Stomach (tissue), 4 donors: ENCODE results near the gene CDC14B.
"Not testable (repeated sequence)": the region's sequence is repeated elsewhere in the genome, so short reads cannot be mapped to it uniquely, and the experiment has no call there.

ENCODE experiments used
- CTCF ChIP-seq, 7 experiments: fragments of 450-650 bp in 4 of 7; fragments of 200-600 bp in 3 of 7; sonication (generic) in 3 of 7; IDR thresholded peaks; one replicate each; pipeline ENCODE4 v1.5.1; 2016 to 2019; ENCODE audit warnings: antibody characterized with exemption in 7 of 7, control low read depth in 2 of 7, mild to moderate bottlenecking in 1 of 7
- EP300 ChIP-seq: sonication (generic); formaldehyde crosslinking; IDR thresholded peaks from one replicate; pipeline ENCODE4 v1.6.1; 2017; ENCODE audit warnings: antibody characterized with exemption
- POLR2A ChIP-seq, 4 donors: fragments of 450-650 bp; IDR thresholded peaks; one replicate each; pipeline ENCODE4 v1.6.1; 2016; ENCODE audit warnings: antibody characterized with exemption in 4 of 4, control low read depth in 2 of 4, mild to moderate bottlenecking in 1 of 4, moderate library complexity in 1 of 4
- POLR2AphosphoS5 ChIP-seq, 3 donors: sonication (generic); formaldehyde crosslinking; IDR thresholded peaks; one replicate each; pipeline ENCODE4 v1.6.1; 2016; ENCODE audit warnings: antibody characterized with exemption in 3 of 3

DNA sequence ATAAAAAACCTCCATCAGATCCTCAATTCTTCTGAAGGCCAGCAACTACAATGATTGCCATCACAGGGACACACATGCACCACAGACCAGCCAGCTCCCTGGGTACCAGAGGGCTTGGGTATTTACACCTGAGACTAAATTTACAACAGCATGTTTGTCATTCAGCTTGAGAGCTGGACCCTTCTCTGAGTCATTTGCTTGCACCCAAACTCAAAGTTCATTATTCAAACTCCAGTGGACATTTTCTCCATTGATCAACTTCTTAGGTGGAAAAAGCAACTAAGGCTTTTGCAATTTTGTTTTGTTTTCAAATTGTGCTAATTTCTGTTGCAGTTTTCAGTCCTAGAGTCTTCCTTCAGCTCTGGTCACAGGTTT, 116.3 kb downstream of the CDC14B start:
- not testable (repeated sequence) for TF ChIP-seq CTCF (IDR thresholded peaks at IDR 0.05); POLR2A (IDR thresholded peaks at IDR 0.05); POLR2AphosphoS5 (IDR thresholded peaks at IDR 0.05); EP300
